HG03354 (cell line): Measurements from ENCODE around the gene KIF26A.

Source experiments
- ATAC-seq: cut with Tn5 transposase; IDR thresholded peaks from one replicate; pipeline ENCODE4 v1.9.1; 2021; ENCODE audit warnings: mild to moderate bottlenecking; ENCODE audit not compliant: unreplicated experiment, poor library complexity, severe bottlenecking

KIF26A gene

GRCh38 chr14:104100171-104101085, 38.0 kb upstream of the KIF26A start:
- ATAC-seq, result no peak

GRCh38 chr14:104101086-104101621, 37.2 kb upstream of the KIF26A start:
- no peak for ATAC-seq

GRCh38 chr14:104101651-104102281, 36.6 kb upstream of the KIF26A start:
- ATAC-seq, result no peak

- ATAC-seq, result no peak
These were observed 36.0 kb upstream of the KIF26A start for GRCh38 chr14:104102282-104102914.

- no peak for ATAC-seq
These were observed 35.3 kb upstream of the KIF26A start for GRCh38 chr14:104103061-104103445.

- no peak for ATAC-seq
These were observed 34.8 kb upstream of the KIF26A start for GRCh38 chr14:104103446-104104075.

- no peak for ATAC-seq
These were observed 34.1 kb upstream of the KIF26A start for GRCh38 chr14:104104076-104104901.

GRCh38 chr14:104105071-104105821, 33.1 kb upstream of the KIF26A start:
- no peak for ATAC-seq

- no peak for ATAC-seq
These were observed 32.4 kb upstream of the KIF26A start for GRCh38 chr14:104105822-104106470.

GRCh38 chr14:104106471-104106991, 31.9 kb upstream of the KIF26A start:
- ATAC-seq, result no peak

GRCh38 chr14:104107101-104107581, 31.2 kb upstream of the KIF26A start:
- ATAC-seq, result no peak

- ATAC-seq, result no peak
These were observed 30.5 kb upstream of the KIF26A start for GRCh38 chr14:104107611-104108569.

GRCh38 chr14:104108570-104109541, 29.5 kb upstream of the KIF26A start:
- no peak for ATAC-seq

GRCh38 chr14:104109731-104110361, 28.5 kb upstream of the KIF26A start:
- ATAC-seq, result no peak
